ENCODE results near the gene PCBP2. TPM values are rescaled to one million over a fixed set of nuclear protein-coding genes. Genes with fewer than 3 reads are reported as not detected.

Gene PCBP2
- total RNA-seq, 1 experiment from 2014 or later, result 856 TPM

DNA sequence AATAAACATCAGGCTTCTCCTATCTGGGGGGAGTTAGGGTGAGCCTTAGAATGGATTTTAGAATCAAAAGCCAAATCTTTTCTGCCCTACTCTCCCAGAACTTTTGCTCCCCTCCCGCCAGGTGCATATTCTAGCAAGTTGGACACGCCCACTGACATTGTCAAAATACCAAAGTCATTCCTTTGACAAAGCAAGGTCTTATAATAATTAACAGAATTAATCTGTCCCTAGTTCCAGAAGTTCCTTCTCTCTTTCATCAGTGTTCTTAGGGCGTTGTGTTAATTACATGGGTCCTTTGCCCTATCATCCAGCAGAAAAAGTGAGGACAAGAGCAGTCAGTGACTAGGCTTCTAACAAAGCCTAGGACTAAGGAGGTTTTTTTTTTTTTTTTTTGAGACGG lies 7.9 kb upstream of the PCBP2 start:
- no peak overlapping the region for H2AFZ ChIP-seq (ENCODE audit: low read depth, low read length, poor library complexity, severe bottlenecking)
- no peaks in the 10 kb centered on the region for H3K9me3 ChIP-seq (ENCODE audit: control insufficient read depth in 1 of 2, insufficient read depth in 1 of 2, low read depth in 1 of 2, low read length in 2 of 2)
- no peak overlapping the region for H3K4me3 ChIP-seq (replicated peaks in 1 of 2; ENCODE audit: low read depth in 1 of 2, low read length in 2 of 2)
- intact Hi-C loops (cut with micrococcal nuclease), result no loop called here
- CTCF ChIA-PET, result no interaction called here
- H3K4me1 ChIP-seq (ENCODE audit: control insufficient read depth in 1 of 2, insufficient read depth in 2 of 2, low read length in 2 of 2), result peaks cover 3 to 22% of the 10 kb centered on the region in 2 experiments; a peak in 3 of 4 replicates
- H3K27me3 ChIP-seq (ENCODE audit: insufficient read depth, low read length), result no peaks in the 10 kb centered on the region
- BruUV-seq (replicated peaks), result no TSS peak
- RAD21 ChIA-PET (ENCODE audit: low non-redundant PET in 1 of 2, low total read pairs in 2 of 2, uncharacterized antibody in 2 of 2, unreplicated experiment in 2 of 2), result no interaction called here
- TF ChIP-seq RAD21 (IDR thresholded peaks at IDR 0.05; ENCODE audit: low read depth) (no peak), JUND (IDR thresholded peaks at IDR 0.05) (no peak), CBX3 (IDR thresholded peaks at IDR 0.05; ENCODE audit: low read depth) (no peak), MAX (IDR thresholded peaks at IDR 0.05) (no peak), SIN3A (IDR thresholded peaks at IDR 0.05; ENCODE audit: low read depth) (no peak), POLR2A (IDR thresholded peaks at IDR 0.05; ENCODE audit: borderline replicate concordance, extremely low read depth, insufficient read depth, insufficient read length) (no peak), SP1 (IDR thresholded peaks at IDR 0.05; ENCODE audit: low read depth) (no peak), YY1 (IDR thresholded peaks at IDR 0.05; ENCODE audit: extremely low read depth, insufficient replicate concordance, low read depth, low read length) (no peak), TCF7L2 (IDR thresholded peaks at IDR 0.05; ENCODE audit: borderline replicate concordance, extremely low read depth, insufficient read depth, insufficient read length) (no peak), SRF (IDR thresholded peaks at IDR 0.05; ENCODE audit: low read depth) (no peak), CEBPB (IDR thresholded peaks at IDR 0.05; ENCODE audit: low read depth) (no peak), ZNF274 (IDR thresholded peaks at IDR 0.05; ENCODE audit: low read depth, low read length) (no peak), ELF1 (IDR thresholded peaks at IDR 0.05; ENCODE audit: borderline replicate concordance, low read depth) (no peak), EZH2phosphoT487 (IDR thresholded peaks at IDR 0.05; ENCODE audit: borderline replicate concordance) (no peak), REST (IDR thresholded peaks at IDR 0.05; ENCODE audit: low read depth) (no peak), ZBTB33 (IDR thresholded peaks at IDR 0.05; ENCODE audit: extremely low read depth, insufficient replicate concordance, low read length) (no peak), FOSL1 (IDR thresholded peaks at IDR 0.05; ENCODE audit: low read depth) (no peak)
- TF ChIP-seq, protein P1, sequence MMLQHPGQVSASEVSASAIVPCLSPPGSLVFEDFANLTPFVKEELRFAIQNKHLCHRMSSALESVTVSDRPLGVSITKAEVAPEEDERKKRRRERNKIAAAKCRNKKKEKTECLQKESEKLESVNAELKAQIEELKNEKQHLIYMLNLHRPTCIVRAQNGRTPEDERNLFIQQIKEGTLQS (IDR thresholded peaks at IDR 0.05), result no peak
- TF ChIP-seq, protein P2, sequence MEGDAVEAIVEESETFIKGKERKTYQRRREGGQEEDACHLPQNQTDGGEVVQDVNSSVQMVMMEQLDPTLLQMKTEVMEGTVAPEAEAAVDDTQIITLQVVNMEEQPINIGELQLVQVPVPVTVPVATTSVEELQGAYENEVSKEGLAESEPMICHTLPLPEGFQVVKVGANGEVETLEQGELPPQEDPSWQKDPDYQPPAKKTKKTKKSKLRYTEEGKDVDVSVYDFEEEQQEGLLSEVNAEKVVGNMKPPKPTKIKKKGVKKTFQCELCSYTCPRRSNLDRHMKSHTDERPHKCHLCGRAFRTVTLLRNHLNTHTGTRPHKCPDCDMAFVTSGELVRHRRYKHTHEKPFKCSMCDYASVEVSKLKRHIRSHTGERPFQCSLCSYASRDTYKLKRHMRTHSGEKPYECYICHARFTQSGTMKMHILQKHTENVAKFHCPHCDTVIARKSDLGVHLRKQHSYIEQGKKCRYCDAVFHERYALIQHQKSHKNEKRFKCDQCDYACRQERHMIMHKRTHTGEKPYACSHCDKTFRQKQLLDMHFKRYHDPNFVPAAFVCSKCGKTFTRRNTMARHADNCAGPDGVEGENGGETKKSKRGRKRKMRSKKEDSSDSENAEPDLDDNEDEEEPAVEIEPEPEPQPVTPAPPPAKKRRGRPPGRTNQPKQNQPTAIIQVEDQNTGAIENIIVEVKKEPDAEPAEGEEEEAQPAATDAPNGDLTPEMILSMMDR (IDR thresholded peaks at IDR 0.05 in 2 of 3, conservative IDR thresholded peaks at IDR 0.05 in 1 of 3; ENCODE audit: borderline replicate concordance in 1 of 3, insufficient read depth in 1 of 3, low read depth in 2 of 3, low read length in 2 of 3), result no peak
- no peak overlapping the region for H3K4me2 ChIP-seq (ENCODE audit: low read length)
- H4K20me1 ChIP-seq (ENCODE audit: insufficient read depth), result 0 out of 2 replicates have a peak, but pooled peaks cover 3% of the 10 kb centered on the region
- DNase-seq (ENCODE audit: low read depth, low spot score) (no peak), ATAC-seq (no peak)
- POLR2A ChIA-PET, result no interaction called here
- no peak overlapping the region for H3K9ac ChIP-seq (ENCODE audit: low read length)
- peaks cover 21 to 28% of the 10 kb centered on the region in 2 experiments for H3K36me3 ChIP-seq (ENCODE audit: control insufficient read depth in 1 of 2, insufficient read depth in 2 of 2, low read length in 2 of 2)
- no peaks in the 10 kb centered on the region for H3K9me2 ChIP-seq (ENCODE audit: insufficient read depth)
- H3K79me2 ChIP-seq (ENCODE audit: insufficient read depth, low read length), result peaks cover 46% of the 10 kb centered on the region
- H3K27ac ChIP-seq (ENCODE audit: low read depth, low read length), result no peak overlapping the region
